Measurements from ENCODE around the gene DLX4. TPM values are rescaled to one million over a fixed set of nuclear protein-coding genes. Genes with fewer than 3 reads are reported as not detected.

The DLX4 gene
- total RNA-seq = not detected in 2 replicates

DNA sequence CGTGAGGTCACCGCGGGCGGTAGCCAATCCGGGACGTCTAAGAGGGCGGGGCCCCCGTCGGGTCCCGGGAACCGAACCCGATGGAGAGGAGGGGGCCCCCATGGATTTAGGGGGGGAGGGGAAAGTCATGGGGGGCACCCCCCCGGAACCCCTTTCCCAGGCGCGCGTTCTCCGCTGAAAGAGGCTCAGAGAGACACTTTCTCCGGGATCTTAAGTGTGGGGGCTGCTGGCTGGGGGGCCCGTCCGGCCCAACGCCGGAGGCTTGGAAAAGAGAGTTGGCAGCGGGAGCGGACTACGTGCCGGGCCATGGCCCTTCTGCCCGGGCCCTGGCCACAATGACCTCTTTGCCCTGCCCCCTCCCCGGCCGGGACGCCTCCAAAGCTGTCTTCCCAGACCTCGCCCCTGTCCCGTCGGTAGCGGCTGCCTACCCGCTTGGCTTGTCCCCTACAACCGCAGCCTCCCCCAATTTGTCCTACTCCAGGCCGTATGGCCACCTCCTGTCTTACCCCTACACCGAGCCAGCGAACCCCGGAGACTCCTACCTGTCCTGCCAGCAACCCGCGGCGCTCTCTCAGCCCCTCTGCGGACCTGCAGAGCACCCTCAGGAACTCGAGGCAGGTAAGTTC is at the start of gene DLX4:
DLX4 (plus strand) TSS at position 57 of the 626 bp plus-strand sequence; CDS start at position 336, 279 bp downstream.
- intact Hi-C loops (cut with micrococcal nuclease) = loop anchor here (5.0 to 10.0 kb wide), 3 partner anchors 472 to 1354 kb away; partner anchors contain the start of genes HOXB7, HOXB8, NGFR and PRAC1
- Mint-ChIP-seq H3K9me3 (no peaks in the 10 kb centered on the region), H3K36me3 (ENCODE audit: low read depth) (no peaks in the 10 kb centered on the region), H3K27ac (no peak within 1 kb of the TSS), H3K4me1 (ENCODE audit: low read depth) (peaks cover 15% of the 10 kb centered on the region), H3K27me3 (ENCODE audit: low read depth) (peaks cover 86% of the 10 kb centered on the region), H3K4me3 (ENCODE audit: low read depth) (peak within 1 kb of the TSS; percentile 82)
- DNase-seq (ENCODE audit: low spot score) = no peak

DNA sequence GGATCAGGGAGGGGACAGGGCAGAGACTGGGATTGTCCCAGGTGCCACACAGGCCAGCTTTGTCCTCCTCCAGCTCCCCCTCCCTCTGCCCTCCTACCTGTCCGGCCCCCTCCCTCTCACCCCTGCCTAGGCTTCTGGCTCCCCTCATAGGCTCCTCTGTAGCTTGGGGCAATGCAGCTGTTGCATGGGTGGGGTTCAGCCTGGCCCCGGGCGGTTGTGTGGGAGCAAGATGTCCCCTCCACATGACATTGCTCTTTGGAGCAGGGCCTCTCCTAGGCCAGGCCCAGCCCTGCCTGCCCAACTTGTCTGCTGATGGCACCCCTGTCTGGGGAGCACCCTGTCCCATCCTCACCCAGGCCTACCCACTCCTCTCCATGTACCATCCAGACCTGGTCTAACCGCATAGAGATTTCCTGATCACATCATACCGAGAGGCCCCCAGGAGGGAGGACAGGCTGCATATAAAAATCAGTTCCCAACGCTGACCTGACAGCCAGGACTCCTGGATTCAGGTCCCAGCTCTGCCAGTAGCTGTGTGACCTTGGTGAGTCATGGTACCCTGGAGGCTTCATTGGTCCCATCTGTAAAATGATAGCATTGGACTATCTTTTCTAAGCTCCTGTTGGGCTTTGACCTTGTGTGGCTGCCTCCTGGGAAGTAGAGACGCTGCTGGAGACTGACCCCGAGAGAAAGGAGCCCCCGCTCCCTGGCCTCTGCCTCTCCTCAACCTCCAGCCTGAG is 48.8 kb upstream of the DLX4 start:
- Mint-ChIP-seq H3K4me1 (ENCODE audit: low read depth) (no peaks in the 10 kb centered on the region), H3K4me3 (ENCODE audit: low read depth) (no peak overlapping the region)
- intact Hi-C loops (cut with micrococcal nuclease) = no loop called here

DNA sequence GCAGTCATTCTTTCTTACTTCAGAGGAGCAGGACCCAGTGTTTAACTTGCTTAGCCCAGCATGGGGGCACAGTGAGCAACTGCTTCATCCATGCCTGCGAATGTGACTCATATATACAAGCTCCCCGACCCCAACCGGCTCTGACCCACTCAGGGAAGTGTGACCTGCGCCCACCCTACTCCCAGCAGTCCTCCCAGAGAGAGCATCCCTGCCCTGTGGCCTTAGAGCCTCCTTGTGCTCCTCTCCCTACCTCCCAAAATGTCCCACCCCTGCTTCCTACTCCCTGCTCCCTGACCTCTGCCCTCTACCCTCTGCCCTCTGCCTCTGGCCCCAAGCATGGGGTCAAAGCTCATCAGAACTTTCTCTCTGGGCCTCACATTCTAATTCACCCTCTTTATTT is 46.9 kb upstream of the DLX4 start:
- Mint-ChIP-seq H3K4me1 (ENCODE audit: low read depth) (no peaks in the 10 kb centered on the region), H3K9me3 (no peaks in the 10 kb centered on the region), H3K36me3 (ENCODE audit: low read depth) (no peaks in the 10 kb centered on the region), H3K4me3 (ENCODE audit: low read depth) (no peak overlapping the region), H3K27me3 (ENCODE audit: low read depth) (peaks cover 9% of the 10 kb centered on the region), H3K27ac (no peak overlapping the region)
- no peak for DNase-seq (ENCODE audit: low spot score)
- intact Hi-C loops (cut with micrococcal nuclease) = no loop called here

More for the DNA sequence above, 48.8 kb upstream of the DLX4 start:
- H3K27ac Mint-ChIP-seq = no peak overlapping the region
- no peak for DNase-seq (ENCODE audit: low spot score)
- H3K9me3 Mint-ChIP-seq = no peaks in the 10 kb centered on the region
- peaks cover 21% of the 10 kb centered on the region for H3K27me3 Mint-ChIP-seq (ENCODE audit: low read depth)
- H3K36me3 Mint-ChIP-seq (ENCODE audit: low read depth) = no peaks in the 10 kb centered on the region

GRCh38 chr17:49924116-49924515 is 44.9 kb upstream of the DLX4 start:
- DNase-seq (ENCODE audit: low spot score) = no peak
- Mint-ChIP-seq H3K27ac (no peak overlapping the region), H3K4me1 (ENCODE audit: low read depth) (no peaks in the 10 kb centered on the region), H3K36me3 (ENCODE audit: low read depth) (no peaks in the 10 kb centered on the region), H3K27me3 (ENCODE audit: low read depth) (peaks cover 4% of the 10 kb centered on the region), H3K4me3 (ENCODE audit: low read depth) (no peak overlapping the region), H3K9me3 (no peaks in the 10 kb centered on the region)
- intact Hi-C loops (cut with micrococcal nuclease) = no loop called here

- no peak overlapping the region for H3K27ac Mint-ChIP-seq
- no peaks in the 10 kb centered on the region for H3K36me3 Mint-ChIP-seq (ENCODE audit: low read depth)
- H3K4me3 Mint-ChIP-seq (ENCODE audit: low read depth) = no peak overlapping the region
- intact Hi-C loops (cut with micrococcal nuclease) = no loop called here
- peaks cover 4% of the 10 kb centered on the region for H3K27me3 Mint-ChIP-seq (ENCODE audit: low read depth)
- no peak for DNase-seq (ENCODE audit: low spot score)
- no peaks in the 10 kb centered on the region for H3K4me1 Mint-ChIP-seq (ENCODE audit: low read depth)
- H3K9me3 Mint-ChIP-seq = no peaks in the 10 kb centered on the region
Measured at GRCh38 chr17:49924589-49924988, 44.4 kb upstream of the DLX4 start.

DNA sequence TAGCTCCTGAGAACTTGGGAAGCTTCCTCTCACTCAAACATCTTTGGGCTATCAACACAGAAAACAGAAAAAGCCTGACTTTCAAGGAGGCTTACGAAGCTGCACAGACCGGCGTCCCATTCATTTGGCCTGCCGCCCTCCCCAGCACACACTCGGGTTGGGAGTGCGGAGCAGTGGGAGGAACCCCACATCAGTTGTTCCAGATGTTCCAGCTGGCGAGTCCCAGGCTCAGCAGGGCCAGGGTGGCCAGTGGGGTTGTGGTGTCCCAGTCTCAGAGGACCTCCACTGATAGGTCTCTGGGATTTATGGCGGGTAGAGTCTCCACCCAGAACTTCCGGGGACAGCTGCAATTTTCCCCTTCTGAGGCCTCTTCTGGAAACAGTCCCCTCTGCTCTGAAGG is 43.1 kb upstream of the DLX4 start:
- peaks cover 8% of the 10 kb centered on the region for H3K27me3 Mint-ChIP-seq (ENCODE audit: low read depth)
- H3K36me3 Mint-ChIP-seq (ENCODE audit: low read depth) = no peaks in the 10 kb centered on the region
- no peaks in the 10 kb centered on the region for H3K9me3 Mint-ChIP-seq
- intact Hi-C loops (cut with micrococcal nuclease) = no loop called here
- no peak overlapping the region for H3K4me3 Mint-ChIP-seq (ENCODE audit: low read depth)
- no peak overlapping the region for H3K27ac Mint-ChIP-seq
- no peak for DNase-seq (ENCODE audit: low spot score)
- no peaks in the 10 kb centered on the region for H3K4me1 Mint-ChIP-seq (ENCODE audit: low read depth)

DNA sequence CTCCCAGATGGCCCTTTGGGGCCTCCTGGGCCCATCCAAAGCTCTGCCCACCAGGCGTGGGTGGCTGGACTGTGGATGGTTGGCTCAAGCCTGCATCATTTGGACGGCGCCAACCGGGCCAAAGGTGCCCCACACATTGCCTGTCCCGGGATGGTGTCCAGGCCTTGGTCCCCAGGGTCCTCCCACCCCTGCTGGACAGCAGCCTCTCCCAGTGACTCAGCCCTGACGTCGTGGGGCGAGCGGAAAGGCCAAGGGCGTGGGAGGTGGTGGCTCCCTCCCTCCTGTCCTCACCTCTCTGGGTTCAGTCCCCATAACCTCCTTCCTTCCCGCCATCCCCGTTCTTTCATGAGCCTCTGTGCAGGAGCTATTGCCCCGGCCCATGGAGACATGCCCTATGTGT is 42.1 kb upstream of the DLX4 start:
- H3K4me1 Mint-ChIP-seq (ENCODE audit: low read depth) = no peaks in the 10 kb centered on the region
- no peak overlapping the region for H3K27ac Mint-ChIP-seq
- no peak for DNase-seq (ENCODE audit: low spot score)
- intact Hi-C loops (cut with micrococcal nuclease) = no loop called here
- H3K9me3 Mint-ChIP-seq = no peaks in the 10 kb centered on the region
- no peaks in the 10 kb centered on the region for H3K36me3 Mint-ChIP-seq (ENCODE audit: low read depth)
- H3K4me3 Mint-ChIP-seq (ENCODE audit: low read depth) = no peak overlapping the region
- peaks cover 11% of the 10 kb centered on the region for H3K27me3 Mint-ChIP-seq (ENCODE audit: low read depth)

DNA sequence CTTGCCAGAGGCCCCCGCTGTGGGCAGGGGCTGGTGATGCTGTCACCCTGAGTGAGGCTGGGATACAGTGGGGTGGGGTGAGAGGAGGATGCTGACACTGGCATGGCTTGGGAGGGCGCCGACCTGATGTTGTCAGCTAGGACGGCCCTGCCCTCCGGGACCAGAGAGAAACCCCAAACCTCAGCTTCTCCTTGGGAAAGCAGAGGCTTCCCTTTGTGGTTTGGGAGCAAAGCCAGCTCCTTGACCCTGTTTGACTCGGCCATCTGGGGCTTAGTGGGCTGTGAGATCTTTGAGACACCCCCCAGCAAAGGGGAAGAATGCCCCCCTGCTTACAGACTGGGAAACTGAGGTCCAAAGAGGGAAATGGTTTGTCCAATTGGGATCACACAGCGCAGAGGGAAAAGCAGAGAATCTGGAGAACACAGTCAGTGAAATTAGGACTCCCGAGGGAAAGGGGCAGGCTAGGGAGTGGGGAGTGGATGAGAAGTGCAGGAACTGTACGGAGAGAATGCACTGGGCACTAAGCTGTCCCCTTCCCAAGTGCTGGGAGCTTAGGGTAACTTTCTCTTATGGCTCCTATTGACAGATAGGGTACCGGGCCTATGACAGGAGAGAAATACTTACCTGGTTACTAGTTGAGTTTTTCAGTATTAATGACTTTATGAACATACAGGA is 40.7 kb upstream of the DLX4 start:
- H3K4me1 Mint-ChIP-seq (ENCODE audit: low read depth) = no peaks in the 10 kb centered on the region
- no peak for DNase-seq (ENCODE audit: low spot score)
- no peak overlapping the region for H3K27ac Mint-ChIP-seq
- H3K36me3 Mint-ChIP-seq (ENCODE audit: low read depth) = no peaks in the 10 kb centered on the region
- peaks cover 9% of the 10 kb centered on the region for H3K27me3 Mint-ChIP-seq (ENCODE audit: low read depth)
- no peak overlapping the region for H3K4me3 Mint-ChIP-seq (ENCODE audit: low read depth)
- H3K9me3 Mint-ChIP-seq = no peaks in the 10 kb centered on the region
- intact Hi-C loops (cut with micrococcal nuclease) = no loop called here

GRCh38 chr17:49928837-49929475 is 40.0 kb upstream of the DLX4 start:
- no peaks in the 10 kb centered on the region for H3K36me3 Mint-ChIP-seq (ENCODE audit: low read depth)
- intact Hi-C loops (cut with micrococcal nuclease) = no loop called here
- no peaks in the 10 kb centered on the region for H3K9me3 Mint-ChIP-seq
- H3K4me1 Mint-ChIP-seq (ENCODE audit: low read depth) = no peaks in the 10 kb centered on the region
- DNase-seq (ENCODE audit: low spot score) = no peak
- H3K4me3 Mint-ChIP-seq (ENCODE audit: low read depth) = no peak overlapping the region
- H3K27ac Mint-ChIP-seq = no peak overlapping the region
- peaks cover 10% of the 10 kb centered on the region for H3K27me3 Mint-ChIP-seq (ENCODE audit: low read depth)

DNA sequence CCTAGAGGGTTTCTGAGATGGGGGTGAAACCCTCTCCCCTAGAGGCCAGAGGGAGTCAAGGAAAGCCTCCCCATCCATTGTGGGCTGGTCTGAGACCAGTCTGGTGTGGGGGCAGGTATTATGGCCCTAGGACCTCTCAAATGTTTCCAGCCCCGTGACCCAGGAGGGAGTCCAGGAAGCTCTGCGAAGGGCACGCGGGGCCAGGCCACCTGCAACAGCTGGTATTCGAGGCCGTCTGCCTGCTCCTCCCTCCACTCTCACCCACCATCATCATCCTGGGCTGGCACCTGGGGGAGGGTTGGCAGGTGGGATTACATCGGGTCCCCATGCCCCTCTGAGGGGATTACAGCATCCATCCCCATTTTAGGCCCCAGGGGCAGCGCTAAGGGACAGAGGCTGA is 38.1 kb upstream of the DLX4 start:
- intact Hi-C loops (cut with micrococcal nuclease) = no loop called here
- Mint-ChIP-seq H3K4me3 (ENCODE audit: low read depth) (no peak overlapping the region), H3K36me3 (ENCODE audit: low read depth) (no peaks in the 10 kb centered on the region), H3K27me3 (ENCODE audit: low read depth) (peaks cover 13% of the 10 kb centered on the region), H3K4me1 (ENCODE audit: low read depth) (no peaks in the 10 kb centered on the region), H3K27ac (no peak overlapping the region), H3K9me3 (no peaks in the 10 kb centered on the region)
- no peak for DNase-seq (ENCODE audit: low spot score)

- intact Hi-C loops (cut with micrococcal nuclease) = no loop called here
- Mint-ChIP-seq H3K4me3 (ENCODE audit: low read depth) (no peak overlapping the region), H3K27ac (no peak overlapping the region), H3K36me3 (ENCODE audit: low read depth) (no peaks in the 10 kb centered on the region), H3K9me3 (no peaks in the 10 kb centered on the region), H3K27me3 (ENCODE audit: low read depth) (peaks cover 13% of the 10 kb centered on the region), H3K4me1 (ENCODE audit: low read depth) (no peaks in the 10 kb centered on the region)
- no peak for DNase-seq (ENCODE audit: low spot score)
Measured at GRCh38 chr17:49931416-49932137, 37.4 kb upstream of the DLX4 start.

DNA sequence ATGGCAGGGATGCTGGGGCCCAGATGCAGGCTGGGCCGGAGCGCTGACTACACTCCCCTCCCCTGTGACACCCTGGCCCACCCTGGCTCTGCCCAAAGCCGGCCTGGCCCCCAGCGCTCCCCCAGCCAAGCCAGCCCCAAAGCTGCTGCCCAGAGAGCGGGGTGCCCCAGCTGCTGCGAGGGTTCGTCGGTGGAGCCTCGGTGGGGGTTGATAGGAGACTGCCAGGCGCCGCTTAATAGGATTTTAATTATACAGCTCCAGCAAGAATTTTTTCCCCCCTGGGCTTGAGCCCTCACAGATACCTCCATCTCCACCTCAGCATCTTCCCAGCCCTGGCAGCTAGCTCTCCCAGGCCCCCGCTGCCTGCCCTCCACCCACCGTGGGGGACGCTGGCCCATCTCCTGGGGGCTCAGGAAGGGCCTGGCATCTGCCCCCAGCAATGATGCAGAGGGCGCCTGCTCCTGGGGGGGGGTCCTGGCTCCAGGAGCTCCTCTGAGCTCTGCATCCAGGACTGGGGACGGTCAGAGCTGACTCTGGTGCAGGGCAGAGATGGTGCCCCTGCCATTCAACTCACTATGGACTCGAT is 36.8 kb upstream of the DLX4 start:
- Mint-ChIP-seq H3K27ac (no peak overlapping the region), H3K36me3 (ENCODE audit: low read depth) (no peaks in the 10 kb centered on the region), H3K4me3 (ENCODE audit: low read depth) (no peak overlapping the region), H3K9me3 (no peaks in the 10 kb centered on the region), H3K27me3 (ENCODE audit: low read depth) (peaks cover 13% of the 10 kb centered on the region), H3K4me1 (ENCODE audit: low read depth) (no peaks in the 10 kb centered on the region)
- DNase-seq (ENCODE audit: low spot score) = no peak
- intact Hi-C loops (cut with micrococcal nuclease) = no loop called here

Data from activated T-helper 2 cell treated with anti-CD3 and anti-CD28 coated beads, Interferon-gamma antibody, Interleukin-2, Interleukin-4, amounts not matched to agents 10 μg/mL and 5 μg/mL and 100 μg/mL, durations not matched to agents 14 hours and 24 hours and 36 hours (primary cell).